HG03060 (cell line): ENCODE data around the gene CRYAA.
"Not testable (repeated sequence)": the region's sequence is repeated elsewhere in the genome, so short reads cannot be mapped to it uniquely, and the experiment has no call there.

Experiments
- ATAC-seq: cut with Tn5 transposase; IDR thresholded peaks from one replicate; pipeline ENCODE4 v1.9.1; 2021; ENCODE audit warnings: low read depth, moderate number of reproducible peaks; ENCODE audit not compliant: unreplicated experiment

The CRYAA gene

GRCh38 chr21:43168708-43169107, at the start of gene CRYAA:
TSS of gene CRYAA (plus strand) at chr21:43169008. CDS start at chr21:43169100, 92 bp downstream.
- not testable (repeated sequence) for ATAC-seq

- not testable (repeated sequence) for ATAC-seq
Measured at GRCh38 chr21:43130094-43130493, 38.7 kb upstream of the CRYAA start.

- not testable (repeated sequence) for ATAC-seq
Measured at GRCh38 chr21:43134520-43134919, 34.3 kb upstream of the CRYAA start.

GRCh38 chr21:43138944-43139343, 29.9 kb upstream of the CRYAA start:
- ATAC-seq, result not testable (repeated sequence)

- ATAC-seq, result not testable (repeated sequence)
Measured at GRCh38 chr21:43141407-43141806, 27.4 kb upstream of the CRYAA start.

- not testable (repeated sequence) for ATAC-seq
Measured at GRCh38 chr21:43146637-43147036, 22.2 kb upstream of the CRYAA start.

- not testable (repeated sequence) for ATAC-seq
Measured at GRCh38 chr21:43147999-43148398, 20.8 kb upstream of the CRYAA start.

- not testable (repeated sequence) for ATAC-seq
Measured at GRCh38 chr21:43149344-43149743, 19.5 kb upstream of the CRYAA start.

GRCh38 chr21:43153601-43154000, 15.2 kb upstream of the CRYAA start:
- ATAC-seq, result not testable (repeated sequence)

GRCh38 chr21:43159279-43160175, 9.3 kb upstream of the CRYAA start:
- not testable (repeated sequence) for ATAC-seq

- ATAC-seq, result not testable (repeated sequence)
Measured at GRCh38 chr21:43161826-43162707, 6.7 kb upstream of the CRYAA start.

- not testable (repeated sequence) for ATAC-seq
Measured at GRCh38 chr21:43162708-43163205, 6.1 kb upstream of the CRYAA start.

- not testable (repeated sequence) for ATAC-seq
Measured at GRCh38 chr21:43164823-43165222, 4.0 kb upstream of the CRYAA start.

GRCh38 chr21:43165734-43166133, 3.1 kb upstream of the CRYAA start:
- not testable (repeated sequence) for ATAC-seq

- ATAC-seq, result not testable (repeated sequence)
Measured at GRCh38 chr21:43169230-43169886, 550 bp downstream of the CRYAA start.

- ATAC-seq, result not testable (repeated sequence)
Measured at GRCh38 chr21:43169891-43170290, 1.1 kb downstream of the CRYAA start.

- not testable (repeated sequence) for ATAC-seq
Measured at GRCh38 chr21:43172812-43173211, 4.0 kb downstream of the CRYAA start.

GRCh38 chr21:43173438-43173837, 4.6 kb downstream of the CRYAA start:
- not testable (repeated sequence) for ATAC-seq

GRCh38 chr21:43173930-43174329, 5.1 kb downstream of the CRYAA start:
- ATAC-seq, result not testable (repeated sequence)

- ATAC-seq, result not testable (repeated sequence)
Measured at GRCh38 chr21:43174998-43175397, 6.2 kb downstream of the CRYAA start.
